Trophoblast cell (in vitro differentiated cells and primary cell): ENCODE data around the gene TRIM8.

Source experiments
- DNase-seq, 2 donors: peaks; one replicate each; pipeline ENCODE4 v3.0.0-alpha.2; 2016
- H2AFZ ChIP-seq: 2 replicates; pipeline ENCODE4 v1.6.1; 2013; ENCODE audit warnings: low read length, moderate library complexity, mild to moderate bottlenecking; ENCODE audit not compliant: insufficient read depth, poor library complexity
- H2AK5ac ChIP-seq: 2 replicates; pipeline ENCODE4 v1.6.1; 2013; ENCODE audit warnings: mild to moderate bottlenecking, low read length
- H2BK120ac ChIP-seq: 2 replicates; pipeline ENCODE4 v1.6.1; 2013; ENCODE audit warnings: low read length, mild to moderate bottlenecking, moderate library complexity; ENCODE audit not compliant: insufficient read depth, poor library complexity
- H2BK12ac ChIP-seq: 2 replicates; pipeline ENCODE4 v1.6.1; 2013; ENCODE audit warnings: mild to moderate bottlenecking, low read length, moderate library complexity
- H2BK5ac ChIP-seq: 2 replicates; pipeline ENCODE4 v1.6.1; 2013; ENCODE audit warnings: low read length, low read depth, moderate library complexity, mild to moderate bottlenecking; ENCODE audit not compliant: poor library complexity
- H3K14ac ChIP-seq: 2 replicates; pipeline ENCODE4 v1.6.1; 2013; ENCODE audit warnings: mild to moderate bottlenecking, low read length
- H3K18ac ChIP-seq: 2 replicates; pipeline ENCODE4 v1.6.1; 2013; ENCODE audit warnings: mild to moderate bottlenecking, low read length
- H3K23ac ChIP-seq: 2 replicates; pipeline ENCODE4 v1.6.1; 2013; ENCODE audit warnings: low read length
- H3K27ac ChIP-seq: 2 replicates; pipeline ENCODE4 v1.5.1; 2013; ENCODE audit warnings: low read depth, mild to moderate bottlenecking, inconsistent platforms, low read length, moderate library complexity
- H3K27me3 ChIP-seq: 2 replicates; pipeline ENCODE4 v1.6.1; 2013; ENCODE audit warnings: inconsistent platforms, mild to moderate bottlenecking, low read length, moderate library complexity; ENCODE audit not compliant: insufficient read depth
- H3K36me3 ChIP-seq, 2 experiments: 1 replicate in 1 of 2; 2 replicates in 1 of 2; pipeline ENCODE4 v1.6.1; 2013; ENCODE audit warnings: low read length in 2 of 2, mild to moderate bottlenecking in 2 of 2, moderate library complexity in 1 of 2; ENCODE audit not compliant: insufficient read depth in 2 of 2, control insufficient read depth in 1 of 2
- H3K4ac ChIP-seq: 2 replicates; pipeline ENCODE4 v1.6.1; 2013; ENCODE audit warnings: low read depth, mild to moderate bottlenecking, low read length, moderate library complexity
- H3K4me1 ChIP-seq, 2 experiments: 1 replicate in 1 of 2; 2 replicates in 1 of 2; pipeline ENCODE4 v1.6.1; 2013; ENCODE audit warnings: low read length in 2 of 2, mild to moderate bottlenecking in 2 of 2, moderate library complexity in 1 of 2; ENCODE audit not compliant: insufficient read depth in 2 of 2, control insufficient read depth in 1 of 2
- H3K4me2 ChIP-seq: 2 replicates; pipeline ENCODE4 v1.6.1; 2013; ENCODE audit warnings: inconsistent platforms, mild to moderate bottlenecking, low read length, moderate library complexity
- H3K4me3 ChIP-seq: 2 replicates; pipeline ENCODE4 v1.5.1; 2013; ENCODE audit warnings: mild to moderate bottlenecking, low read depth, low read length, inconsistent platforms
- H3K79me1 ChIP-seq: one replicate; pipeline ENCODE4 v1.6.1; 2013; ENCODE audit warnings: low read length
- H3K79me2 ChIP-seq: 2 replicates; pipeline ENCODE4 v1.6.1; 2013; ENCODE audit warnings: low read length, mild to moderate bottlenecking; ENCODE audit not compliant: control insufficient read depth, insufficient read depth, poor library complexity
- H3K9ac ChIP-seq: 2 replicates; pipeline ENCODE4 v1.6.1; 2013; ENCODE audit warnings: mild to moderate bottlenecking, low read length
- H3K9me3 ChIP-seq: 2 replicates; pipeline ENCODE4 v1.6.1; 2013; ENCODE audit warnings: low read depth, mild to moderate bottlenecking, control low read depth, inconsistent platforms, low read length; ENCODE audit not compliant: insufficient read depth
- H4K12ac ChIP-seq: 2 replicates; pipeline ENCODE4 v1.6.1; 2013; ENCODE audit warnings: low read depth, mild to moderate bottlenecking, low read length, moderate library complexity
- H4K8ac ChIP-seq: 2 replicates; pipeline ENCODE4 v1.6.1; 2013; ENCODE audit warnings: low read depth, mild to moderate bottlenecking, low read length, moderate library complexity
- H4K91ac ChIP-seq: one replicate; pipeline ENCODE4 v1.6.1; 2013; ENCODE audit warnings: low read depth, mild to moderate bottlenecking, low read length, moderate library complexity
- WGBS: extraction: QIAGEN DNeasy Blood & Tissue Kit; methylation state at CpG from one replicate; pipeline ENCODE4 v1.1.7; 2013; ENCODE audit warnings: missing lambda C conversion rate; ENCODE audit not compliant: insufficient read length, insufficient coverage; ENCODE audit errors: extremely low coverage; 5-methylcytosine and 5-hydroxymethylcytosine counted together

The TRIM8 gene

DNA sequence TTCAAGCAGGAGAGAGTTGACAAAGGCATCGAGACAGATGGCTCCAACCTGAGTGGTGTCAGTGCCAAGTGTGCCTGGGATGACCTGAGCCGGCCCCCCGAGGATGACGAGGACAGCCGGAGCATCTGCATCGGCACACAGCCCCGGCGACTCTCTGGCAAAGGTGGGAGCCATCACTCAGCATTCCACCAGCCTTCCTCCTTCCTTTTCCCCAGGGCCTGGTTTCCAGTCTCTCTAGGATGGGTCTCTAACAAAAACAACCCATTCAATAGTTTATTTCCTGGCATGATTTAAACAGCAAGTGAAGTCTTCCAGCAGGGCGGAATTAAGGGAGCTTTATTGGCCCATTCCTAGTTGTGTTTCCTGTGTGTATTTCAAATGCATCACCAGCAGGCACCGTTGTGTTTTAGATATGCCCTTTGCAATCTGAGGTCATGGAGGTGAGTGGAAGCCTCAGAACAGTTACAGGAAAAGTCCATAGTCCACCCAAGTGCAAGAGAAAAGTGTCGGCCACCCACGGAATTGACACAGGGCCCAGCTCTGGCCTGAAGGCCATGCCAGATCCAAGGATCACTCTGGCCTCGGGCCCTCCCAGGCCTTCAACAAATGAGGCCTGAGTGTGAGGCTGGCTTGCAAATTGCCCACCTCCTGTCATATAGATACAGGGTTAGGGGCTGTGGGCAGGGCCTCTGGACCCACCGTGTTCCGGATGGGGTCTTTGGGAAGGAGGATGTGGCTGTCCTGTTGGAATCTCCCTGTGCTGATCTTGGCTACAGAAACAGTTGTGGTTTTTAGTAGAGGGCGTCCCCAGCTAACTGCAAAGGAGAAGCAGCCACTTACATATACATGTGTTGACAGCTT lies 46.9 kb upstream of the TRIM8 start:
- Histone ChIP-seq H3K14ac (no peak overlapping the region), H4K12ac (no peak overlapping the region), H3K9ac (no peak overlapping the region), H3K4ac (no peak overlapping the region), H4K8ac (no peak overlapping the region), H3K4me2 (no peak overlapping the region), H3K23ac (no peak overlapping the region), H2BK12ac (no peak overlapping the region), H2BK5ac (no peak overlapping the region), H3K36me3 (peaks cover 39 to 45% of the 10 kb centered on the region in 2 experiments), H3K9me3 (no peaks in the 10 kb centered on the region), H3K79me1 (peaks cover 20% of the 10 kb centered on the region), H3K27me3 (no peaks in the 10 kb centered on the region), H2BK120ac (no peak overlapping the region), H3K4me1 (peaks cover 26 to 31% of the 10 kb centered on the region in 2 experiments), H2AFZ (no peak overlapping the region), H3K4me3 (no peak overlapping the region), H3K18ac (no peak overlapping the region), H3K79me2 (peaks cover 3% of the 10 kb centered on the region), H4K91ac (no peak overlapping the region), H3K27ac (no peak overlapping the region), H2AK5ac (no peak overlapping the region)
- no peak for DNase-seq
- WGBS: no CpG with 5 or more reads among the region's 16 CpGs

GRCh38 chr10:102598243-102598642 lies 46.0 kb upstream of the TRIM8 start:
- Histone ChIP-seq H3K4me2 (no peak overlapping the region), H2BK120ac (no peak overlapping the region), H3K23ac (no peak overlapping the region), H3K9ac (no peak overlapping the region), H3K9me3 (no peaks in the 10 kb centered on the region), H3K4me1 (peaks cover 20 to 22% of the 10 kb centered on the region in 2 experiments), H2AK5ac (no peak overlapping the region), H3K14ac (no peak overlapping the region), H3K27ac (no peak overlapping the region), H4K12ac (no peak overlapping the region), H4K91ac (no peak overlapping the region), H3K27me3 (no peaks in the 10 kb centered on the region), H3K18ac (no peak overlapping the region), H3K79me2 (no peaks in the 10 kb centered on the region), H4K8ac (no peak overlapping the region), H3K4ac (no peak overlapping the region), H3K79me1 (peaks cover 14% of the 10 kb centered on the region), H2BK5ac (no peak overlapping the region), H2AFZ (no peak overlapping the region), H3K4me3 (no peak overlapping the region), H2BK12ac (no peak overlapping the region), H3K36me3 (peaks cover 45 to 48% of the 10 kb centered on the region in 2 experiments)
- DNase-seq: no peak
- WGBS: no CpG with 5 or more reads among the region's 8 CpGs

DNA sequence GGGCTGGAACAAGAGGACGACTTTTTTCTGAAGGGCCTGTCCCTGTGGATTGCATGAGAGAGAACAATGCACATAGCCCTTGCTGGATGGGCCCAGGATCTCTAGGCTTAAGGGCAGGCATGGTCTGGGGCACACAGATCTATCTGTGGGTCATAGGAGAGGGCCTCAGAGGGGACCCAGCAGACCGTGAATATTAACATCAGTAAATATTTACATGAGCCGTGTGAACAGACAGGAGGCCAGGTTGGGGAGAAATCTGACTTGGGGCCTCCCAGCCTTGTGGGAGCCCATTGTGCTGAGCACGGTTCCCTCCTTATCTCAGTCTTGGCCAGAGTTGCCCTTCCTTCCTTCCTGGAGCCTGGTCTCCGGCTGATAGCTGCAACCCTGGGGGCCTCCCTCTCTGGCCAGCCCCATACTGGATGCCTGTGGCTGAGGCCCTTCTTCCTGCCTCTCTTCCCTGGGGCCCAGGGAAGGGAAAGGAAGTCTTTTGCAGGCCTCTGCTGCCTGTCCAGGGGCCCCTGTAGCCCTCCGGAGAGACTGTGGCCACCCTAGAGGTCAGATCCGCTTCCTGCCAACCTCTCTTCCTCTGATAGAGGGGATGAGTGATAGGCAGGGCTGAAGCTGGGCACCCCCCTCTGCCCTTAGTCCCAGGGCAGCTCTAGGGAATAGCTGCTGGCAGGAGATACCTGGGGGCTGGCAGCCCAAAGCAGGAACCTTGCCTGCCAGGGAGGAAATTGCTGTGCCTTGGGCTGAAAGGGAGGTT lies 44.5 kb upstream of the TRIM8 start:
- H2BK12ac ChIP-seq: peak overlapping the region; percentile 60
- no peaks in the 10 kb centered on the region for H3K79me2 ChIP-seq
- H3K27ac ChIP-seq: peak overlapping the region; percentile 11
- H3K4ac ChIP-seq: no peak overlapping the region
- no peak overlapping the region for H3K4me3 ChIP-seq
- peaks cover 9% of the 10 kb centered on the region for H3K79me1 ChIP-seq
- peak overlapping the region; percentile 38 for H4K91ac ChIP-seq
- no peaks in the 10 kb centered on the region for H3K9me3 ChIP-seq
- H2AFZ ChIP-seq: no peak overlapping the region
- peak overlapping the region; percentile 3 for H3K14ac ChIP-seq
- peaks cover 46 to 48% of the 10 kb centered on the region in 2 experiments for H3K36me3 ChIP-seq
- DNase-seq: no peak
- peak overlapping the region; percentile 25 for H3K18ac ChIP-seq
- H3K4me1 ChIP-seq: peaks cover 15 to 23% of the 10 kb centered on the region in 2 experiments
- no peak overlapping the region for H3K4me2 ChIP-seq
- H3K9ac ChIP-seq: no peak overlapping the region
- H4K12ac ChIP-seq: no peak overlapping the region
- no peaks in the 10 kb centered on the region for H3K27me3 ChIP-seq
- WGBS: no CpG with 5 or more reads among the region's 7 CpGs
- H2BK5ac ChIP-seq: peak overlapping the region; percentile 32
- H2BK120ac ChIP-seq: peak overlapping the region; percentile 2
- peak overlapping the region; percentile 15 for H4K8ac ChIP-seq
- no peak overlapping the region for H3K23ac ChIP-seq
- H2AK5ac ChIP-seq: peak overlapping the region; percentile 70

DNA sequence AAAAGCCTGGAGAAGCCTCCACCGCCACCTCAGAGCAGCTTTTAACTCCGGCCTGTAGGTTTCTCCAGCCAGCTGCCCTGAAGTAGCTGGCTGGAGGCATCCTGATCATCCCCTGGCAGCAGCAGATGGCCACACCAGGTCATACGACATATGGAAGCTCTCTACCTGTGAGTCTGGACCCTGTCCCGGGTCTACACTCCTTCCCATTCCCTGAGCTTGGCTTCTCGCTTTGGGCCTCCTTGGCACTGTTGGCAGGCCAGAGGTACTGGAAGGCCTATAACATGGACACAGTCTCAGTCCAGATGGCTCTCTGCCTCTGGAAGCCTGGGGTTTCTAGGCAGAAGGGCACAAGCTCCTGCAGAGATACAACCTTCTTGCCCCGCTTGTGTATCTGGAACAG lies 43.5 kb upstream of the TRIM8 start:
- Histone ChIP-seq H3K79me2 (no peaks in the 10 kb centered on the region), H4K12ac (no peak overlapping the region), H4K91ac (no peak overlapping the region), H3K79me1 (peaks cover 9% of the 10 kb centered on the region), H3K27ac (no peak overlapping the region), H2AK5ac (no peak overlapping the region), H3K4me2 (no peak overlapping the region), H2BK12ac (no peak overlapping the region), H3K9me3 (no peaks in the 10 kb centered on the region), H2BK120ac (no peak overlapping the region), H4K8ac (no peak overlapping the region), H2BK5ac (no peak overlapping the region), H3K36me3 (peaks cover 46 to 47% of the 10 kb centered on the region in 2 experiments), H3K4me3 (no peak overlapping the region), H3K23ac (no peak overlapping the region), H3K4me1 (peaks cover 19 to 27% of the 10 kb centered on the region in 2 experiments), H2AFZ (no peak overlapping the region), H3K18ac (no peak overlapping the region), H3K14ac (no peak overlapping the region), H3K4ac (no peak overlapping the region), H3K9ac (peak overlapping the region; percentile 7), H3K27me3 (no peaks in the 10 kb centered on the region)
- no CpG with 5 or more reads among the region's 6 CpGs for WGBS
- DNase-seq: no peak
